ENCODE results near the gene CFAP100. TPM values are rescaled to one million over a fixed set of nuclear protein-coding genes. Genes with fewer than 3 reads are reported as not detected.

Gene CFAP100
- total RNA-seq, 1 donor from 2014 or later: not detected

- no peak overlapping the region for H3K4me3 ChIP-seq
Observed at GRCh38 chr3:126446301-126446700, 51.6 kb downstream of the CFAP100 start.

GRCh38 chr3:126446791-126447190, 52.1 kb downstream of the CFAP100 start:
- Histone ChIP-seq H3K36me3 (peaks cover 48% of the 10 kb centered on the region), H3K4me1 (peaks cover 15% of the 10 kb centered on the region), H3K27ac (replicated peaks) (no peak overlapping the region), H3K27me3 (ENCODE audit: low read depth) (no peaks in the 10 kb centered on the region), H3K9me3 (replicated peaks) (no peaks in the 10 kb centered on the region), H3K4me3 (no peak overlapping the region)
- DNase-seq: no peak
- TF ChIP-seq CTCF (IDR thresholded peaks at IDR 0.05; ENCODE audit: borderline replicate concordance): no peak
- intact Hi-C loops (cut with micrococcal nuclease): no loop called here

More at GRCh38 chr3:126446301-126446700, 51.6 kb downstream of the CFAP100 start:
- Histone ChIP-seq H3K9me3 (replicated peaks) (no peaks in the 10 kb centered on the region), H3K27ac (replicated peaks) (no peak overlapping the region), H3K27me3 (ENCODE audit: low read depth) (no peaks in the 10 kb centered on the region), H3K4me1 (peaks cover 20% of the 10 kb centered on the region), H3K36me3 (peaks cover 47% of the 10 kb centered on the region)
- DNase-seq: no peak
- intact Hi-C loops (cut with micrococcal nuclease): no loop called here
- TF ChIP-seq CTCF (IDR thresholded peaks at IDR 0.05; ENCODE audit: borderline replicate concordance): no peak

GRCh38 chr3:126447456-126448106, 52.9 kb downstream of the CFAP100 start:
- Histone ChIP-seq H3K36me3 (peaks cover 55% of the 10 kb centered on the region), H3K27ac (replicated peaks) (no peak overlapping the region), H3K9me3 (replicated peaks) (no peaks in the 10 kb centered on the region), H3K27me3 (ENCODE audit: low read depth) (no peaks in the 10 kb centered on the region), H3K4me3 (no peak overlapping the region), H3K4me1 (peaks cover 7% of the 10 kb centered on the region)
- intact Hi-C loops (cut with micrococcal nuclease): no loop called here
- no peak for TF ChIP-seq CTCF (IDR thresholded peaks at IDR 0.05; ENCODE audit: borderline replicate concordance)
- DNase-seq: no peak

- Histone ChIP-seq H3K27ac (replicated peaks) (no peak overlapping the region), H3K27me3 (ENCODE audit: low read depth) (no peaks in the 10 kb centered on the region), H3K4me3 (no peak overlapping the region), H3K36me3 (peaks cover 54% of the 10 kb centered on the region), H3K4me1 (peaks cover 6% of the 10 kb centered on the region), H3K9me3 (replicated peaks) (no peaks in the 10 kb centered on the region)
- intact Hi-C loops (cut with micrococcal nuclease): no loop called here
- TF ChIP-seq CTCF (IDR thresholded peaks at IDR 0.05; ENCODE audit: borderline replicate concordance): no peak
- DNase-seq: no peak
Observed at GRCh38 chr3:126448136-126448892, 53.6 kb downstream of the CFAP100 start.

GRCh38 chr3:126448893-126449180, 54.1 kb downstream of the CFAP100 start:
- H3K9me3 ChIP-seq (replicated peaks): no peaks in the 10 kb centered on the region
- no peak for DNase-seq
- H3K4me1 ChIP-seq: peaks cover 6% of the 10 kb centered on the region
- H3K27ac ChIP-seq (replicated peaks): no peak overlapping the region
- H3K36me3 ChIP-seq: peaks cover 57% of the 10 kb centered on the region
- intact Hi-C loops (cut with micrococcal nuclease): no loop called here
- TF ChIP-seq CTCF (IDR thresholded peaks at IDR 0.05; ENCODE audit: borderline replicate concordance): no peak
- H3K27me3 ChIP-seq (ENCODE audit: low read depth): no peaks in the 10 kb centered on the region
- H3K4me3 ChIP-seq: no peak overlapping the region

Data from left ventricle myocardium inferior (tissue), 1 donor.